Right atrium auricular region (tissue), 2 donors: ENCODE data around the gene TTBK2. TPM values are rescaled to one million over a fixed set of nuclear protein-coding genes. Genes with fewer than 3 reads are reported as not detected.
"Not testable (repeated sequence)": the region's sequence is repeated elsewhere in the genome, so short reads cannot be mapped to it uniquely, and the experiment has no call there.

Experiments
- DNase-seq: peaks from one replicate; pipeline ENCODE4 v3.0.0-alpha.2; 2019; ENCODE audit warnings: low spot score
- H3K27ac ChIP-seq, 2 donors: fragments of 200-600 bp; sonication (generic); 1 replicate in 1 of 2; 2 replicates in 1 of 2; pipeline ENCODE4 v1.5.1; 2016 to 2019
- H3K27me3 ChIP-seq, 2 donors: fragments of 200-600 bp; sonication (generic); one replicate each; pipeline versions ENCODE4 v1.5.1 to v1.6.0; 2017 to 2019
- H3K36me3 ChIP-seq: fragments of 200-600 bp; sonication (generic); one replicate; pipeline ENCODE4 v1.5.1; 2016
- H3K4me1 ChIP-seq, 2 donors: fragments of 200-600 bp; sonication (generic); one replicate each; pipeline versions ENCODE4 v1.5.1 to v1.6.0; 2017 to 2019
- H3K4me3 ChIP-seq, 2 donors: fragments of 200-600 bp; sonication (generic); 1 replicate in 1 of 2; 2 replicates in 1 of 2; pipeline ENCODE4 v1.5.1; 2017 to 2019; ENCODE audit warnings: mild to moderate bottlenecking in 1 of 2, moderate library complexity in 1 of 2
- H3K9me3 ChIP-seq, 2 donors: fragments of 200-600 bp; sonication (generic); one replicate each; pipeline ENCODE4 v1.5.1; 2019
- CTCF ChIP-seq, 2 donors: fragments of 200-600 bp; sonication (generic); IDR thresholded peaks; one replicate each; pipeline ENCODE4 v1.5.1; 2019; ENCODE audit warnings: antibody characterized with exemption in 2 of 2
- total RNA-seq, 2 donors: library from RNA; depleted of rRNA; stranded (reverse); fragments of >200 nt; gene quantifications; one replicate each; pipeline ENCODE4 v1.1.0, GENCODE V29; 2016

TTBK2 gene
- 10 to 100 TPM; 16.3 to 19.7 TPM for total RNA-seq

GRCh38 chr15:42920519-42921341 lies at the start of gene TTBK2:
TTBK2 (minus strand) TSS chr15:42920778; CDS start chr15:42878617, 42,161 bp downstream.
- Histone ChIP-seq H3K4me1 (peaks cover 0 to 29% of the 10 kb centered on the region in 2 donors), H3K36me3 (no peaks in the 10 kb centered on the region), H3K27ac (peak within 1 kb of the TSS; percentile 95), H3K4me3 (peak within 1 kb of the TSS; percentile 99 to 100), H3K9me3 (no peaks in the 10 kb centered on the region), H3K27me3 (no peaks in the 10 kb centered on the region)
- no peak for TF ChIP-seq CTCF (IDR thresholded peaks at IDR 0.05)
- DNase-seq = peak; percentile 98

GRCh38 chr15:42964476-42964875 lies 43.9 kb upstream of the TTBK2 start:
- Histone ChIP-seq H3K27me3 (no peaks in the 10 kb centered on the region), H3K36me3 (peaks cover 78% of the 10 kb centered on the region), H3K4me3 (no peak overlapping the region), H3K4me1 (no peaks in the 10 kb centered on the region), H3K27ac (no peak overlapping the region), H3K9me3 (no peaks in the 10 kb centered on the region)
- no peak for DNase-seq
- TF ChIP-seq CTCF (IDR thresholded peaks at IDR 0.05) = no peak

GRCh38 chr15:42955518-42955917 lies 34.9 kb upstream of the TTBK2 start:
- Histone ChIP-seq H3K27me3 (no peaks in the 10 kb centered on the region), H3K4me3 (no peak overlapping the region), H3K27ac (no peak overlapping the region), H3K36me3 (peaks cover 73% of the 10 kb centered on the region), H3K4me1 (no peaks in the 10 kb centered on the region), H3K9me3 (no peaks in the 10 kb centered on the region)
- TF ChIP-seq CTCF (IDR thresholded peaks at IDR 0.05) = no peak
- DNase-seq = no peak

GRCh38 chr15:42954291-42954690 lies 33.7 kb upstream of the TTBK2 start:
- H3K4me1 ChIP-seq = no peaks in the 10 kb centered on the region
- no peaks in the 10 kb centered on the region for H3K9me3 ChIP-seq
- DNase-seq = no peak
- H3K36me3 ChIP-seq = peaks cover 72% of the 10 kb centered on the region
- no peak for TF ChIP-seq CTCF (IDR thresholded peaks at IDR 0.05)
- H3K27ac ChIP-seq = no peak overlapping the region
- no peaks in the 10 kb centered on the region for H3K27me3 ChIP-seq
- no peak overlapping the region for H3K4me3 ChIP-seq

GRCh38 chr15:42948898-42949297 lies 28.3 kb upstream of the TTBK2 start:
- H3K27ac ChIP-seq, H3K4me1 ChIP-seq, H3K4me3 ChIP-seq, H3K9me3 ChIP-seq, H3K27me3 ChIP-seq, DNase-seq: not testable (repeated sequence)
- H3K36me3 ChIP-seq = peaks cover 53% of the 10 kb centered on the region

GRCh38 chr15:42940527-42940926 lies 19.9 kb upstream of the TTBK2 start:
- H3K36me3 ChIP-seq = peaks cover 16% of the 10 kb centered on the region
- H3K9me3 ChIP-seq = no peaks in the 10 kb centered on the region
- no peaks in the 10 kb centered on the region for H3K27me3 ChIP-seq
- H3K4me3 ChIP-seq = no peak overlapping the region
- DNase-seq = no peak
- no peaks in the 10 kb centered on the region for H3K4me1 ChIP-seq
- H3K27ac ChIP-seq = no peak overlapping the region
- TF ChIP-seq CTCF (IDR thresholded peaks at IDR 0.05) = no peak
